Activated naive CD8-positive, alpha-beta T cell (primary cell): Measurements from ENCODE around the gene FBXL22.

ENCODE experiments used
- H3K27ac Mint-ChIP-seq: one replicate; pipeline ENCODE4 v1.8.0; 2021; ENCODE audit warnings: mixed read lengths
- H3K27me3 Mint-ChIP-seq: one replicate; pipeline ENCODE4 v1.8.0; 2021; ENCODE audit warnings: mixed read lengths
- H3K36me3 Mint-ChIP-seq: one replicate; pipeline ENCODE4 v1.8.0; 2021; ENCODE audit warnings: mixed read lengths
- H3K4me1 Mint-ChIP-seq: one replicate; pipeline ENCODE4 v1.8.0; 2021; ENCODE audit warnings: low read depth, mixed read lengths
- H3K4me3 Mint-ChIP-seq: one replicate; pipeline ENCODE4 v1.8.0; 2021; ENCODE audit warnings: mild to moderate bottlenecking, mixed read lengths
- H3K9me3 Mint-ChIP-seq: one replicate; pipeline ENCODE4 v1.8.0; 2021; ENCODE audit warnings: low read depth, mixed read lengths

FBXL22 gene

DNA sequence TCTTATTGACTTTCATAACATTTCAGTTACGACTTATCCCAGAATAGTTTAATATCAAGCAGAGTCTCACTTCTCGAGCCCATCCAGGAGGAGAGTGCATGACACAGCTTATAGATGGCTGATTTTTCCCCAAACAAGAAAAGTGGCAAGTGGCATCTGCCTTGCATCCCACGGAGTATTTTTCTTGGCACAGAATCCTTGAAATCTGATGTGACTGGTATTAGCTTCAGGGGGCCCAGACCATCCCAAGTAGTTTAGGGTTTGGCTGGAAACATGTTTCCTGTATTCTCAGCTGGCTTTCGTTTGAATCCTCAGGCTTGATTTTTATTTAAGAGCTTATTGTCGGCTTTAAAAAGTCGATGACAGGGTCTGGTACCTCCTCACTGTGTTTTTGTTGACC, 20.7 kb upstream of the FBXL22 start:
- H3K36me3 Mint-ChIP-seq = peaks cover 9% of the 10 kb centered on the region

DNA sequence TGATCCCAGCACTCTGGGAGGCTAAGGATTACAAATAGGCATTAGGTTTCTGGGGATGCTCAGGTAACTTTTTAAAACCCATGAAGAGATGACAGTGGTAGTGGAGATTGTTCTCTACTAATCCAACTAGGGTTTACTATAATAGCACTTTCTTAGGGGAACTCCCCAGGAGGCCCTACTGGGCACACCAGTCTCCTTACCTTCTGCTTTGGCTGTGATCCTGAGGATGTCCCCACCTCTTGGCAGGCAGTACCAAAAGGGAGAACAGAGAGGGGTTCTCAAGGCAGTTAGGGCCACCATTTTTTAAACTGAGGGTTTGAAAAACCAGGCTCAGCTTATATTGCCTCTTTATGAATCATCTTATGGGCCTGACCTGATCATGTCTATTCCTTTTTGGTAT, 15.0 kb upstream of the FBXL22 start:
- no peak overlapping the region for H3K4me3 Mint-ChIP-seq

More for the DNA sequence above, 20.7 kb upstream of the FBXL22 start:
- Mint-ChIP-seq H3K27me3 (no peaks in the 10 kb centered on the region), H3K4me3 (no peak overlapping the region), H3K9me3 (no peaks in the 10 kb centered on the region), H3K4me1 (peaks cover 6% of the 10 kb centered on the region), H3K27ac (peak overlapping the region; percentile 35)

DNA sequence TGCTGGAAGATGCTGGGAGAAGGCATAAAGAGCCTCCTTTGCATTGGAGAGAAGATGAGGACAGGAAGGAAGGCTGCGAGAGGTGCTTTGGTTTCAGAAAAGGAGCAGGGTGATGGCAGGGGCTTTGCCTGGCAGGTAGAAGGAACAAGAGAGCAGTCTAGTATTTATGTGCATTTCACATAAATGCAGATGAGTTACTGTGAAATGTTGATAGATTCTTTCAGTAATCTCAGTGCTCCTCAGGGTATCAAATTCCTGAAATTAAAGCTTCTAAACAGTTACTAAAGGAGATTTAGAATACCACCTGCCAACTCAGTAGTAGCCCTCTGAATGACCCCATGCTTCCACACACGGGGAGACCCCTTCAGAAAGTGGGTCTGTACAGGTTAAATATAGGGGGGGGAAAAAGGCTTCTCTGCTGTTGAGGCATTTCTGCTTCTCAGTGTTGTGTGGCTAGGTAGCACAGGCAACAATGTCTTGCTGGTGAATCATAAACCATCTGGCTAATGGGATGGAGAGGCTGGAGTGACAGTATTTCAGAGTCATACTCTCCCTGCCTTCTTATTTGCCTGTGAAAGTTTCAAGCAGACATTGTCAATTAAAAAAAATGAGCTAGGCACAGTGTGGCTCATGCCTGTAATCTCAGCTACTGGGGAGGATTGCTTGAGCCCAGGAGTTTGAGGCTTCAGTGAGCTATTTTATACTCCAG, 14.3 kb upstream of the FBXL22 start:
- no peak overlapping the region for H3K4me3 Mint-ChIP-seq
- peaks cover 29% of the 10 kb centered on the region for H3K36me3 Mint-ChIP-seq
- no peaks in the 10 kb centered on the region for H3K9me3 Mint-ChIP-seq
- no peaks in the 10 kb centered on the region for H3K27me3 Mint-ChIP-seq
- peak overlapping the region; percentile 82 for H3K27ac Mint-ChIP-seq
- peaks cover 25% of the 10 kb centered on the region for H3K4me1 Mint-ChIP-seq

More for the DNA sequence above, 15.0 kb upstream of the FBXL22 start:
- Mint-ChIP-seq H3K27ac (peak overlapping the region; percentile 82), H3K27me3 (no peaks in the 10 kb centered on the region), H3K9me3 (no peaks in the 10 kb centered on the region), H3K4me1 (peaks cover 25% of the 10 kb centered on the region), H3K36me3 (peaks cover 29% of the 10 kb centered on the region)

DNA sequence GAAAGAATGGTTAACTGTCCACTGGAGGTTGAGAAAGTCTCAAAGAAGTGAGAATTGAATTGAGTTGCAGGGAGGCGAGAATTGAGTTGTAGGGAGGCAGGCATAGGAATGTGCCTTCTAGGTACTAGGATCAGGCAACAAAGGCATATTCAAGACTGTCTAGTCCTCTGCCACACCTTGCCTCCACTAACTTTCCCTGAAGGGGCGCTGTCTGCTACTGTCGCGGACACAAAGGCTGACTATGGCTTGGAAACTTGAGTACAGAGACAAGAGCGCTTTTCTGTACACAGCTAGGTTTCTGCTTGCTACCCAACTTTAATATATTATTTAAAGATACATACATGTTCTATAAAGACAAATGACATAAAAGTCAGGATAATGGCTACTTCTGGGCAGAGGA, 10.4 kb upstream of the FBXL22 start:
- Mint-ChIP-seq H3K4me3 (no peak overlapping the region), H3K4me1 (peaks cover 38% of the 10 kb centered on the region), H3K27ac (peak overlapping the region; percentile 75), H3K27me3 (no peaks in the 10 kb centered on the region), H3K36me3 (peaks cover 48% of the 10 kb centered on the region), H3K9me3 (no peaks in the 10 kb centered on the region)

DNA sequence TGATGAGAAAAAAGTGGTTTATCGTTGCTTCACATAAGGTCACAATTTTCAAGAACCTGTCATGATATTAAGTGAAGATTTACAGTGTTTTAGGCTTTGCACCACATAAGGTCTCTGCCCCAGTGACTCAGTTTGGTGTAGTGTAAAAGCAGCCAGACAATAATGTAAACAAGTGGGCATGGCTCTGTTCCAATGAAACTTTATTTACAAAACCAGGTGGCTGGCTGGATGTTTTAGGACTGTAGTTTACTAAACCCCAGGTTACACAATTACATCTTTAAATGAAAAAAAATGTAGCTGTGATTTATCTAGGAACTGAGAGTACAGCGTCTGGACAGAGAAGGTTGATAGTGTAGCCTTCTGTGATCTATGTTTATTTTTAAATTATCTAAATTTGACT, 9.7 kb upstream of the FBXL22 start:
- H3K4me1 Mint-ChIP-seq = peaks cover 37% of the 10 kb centered on the region
- H3K9me3 Mint-ChIP-seq = no peaks in the 10 kb centered on the region
- H3K4me3 Mint-ChIP-seq = no peak overlapping the region
- H3K27ac Mint-ChIP-seq = no peak overlapping the region
- peaks cover 45% of the 10 kb centered on the region for H3K36me3 Mint-ChIP-seq
- no peaks in the 10 kb centered on the region for H3K27me3 Mint-ChIP-seq

DNA sequence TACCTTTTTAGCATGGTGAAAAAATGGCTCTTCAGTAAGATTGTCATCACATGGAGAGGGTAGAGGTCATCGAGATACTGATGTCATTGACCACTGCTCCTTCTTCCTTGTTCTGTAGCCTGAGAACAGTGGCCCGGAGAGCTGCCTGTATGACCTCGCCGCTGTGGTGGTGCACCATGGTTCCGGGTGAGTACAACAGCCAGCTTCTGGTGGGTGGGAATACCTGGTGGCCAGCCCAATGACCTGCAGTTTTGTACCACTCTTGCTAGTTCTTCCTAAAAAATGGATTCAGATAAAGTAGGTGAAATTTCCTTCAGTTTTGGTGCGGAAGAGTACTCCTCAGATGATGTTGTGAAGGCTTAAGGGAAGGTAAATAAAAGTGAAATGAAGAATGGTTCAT, 8.4 kb upstream of the FBXL22 start:
- Mint-ChIP-seq H3K36me3 (peaks cover 39% of the 10 kb centered on the region), H3K9me3 (no peaks in the 10 kb centered on the region), H3K4me3 (no peak overlapping the region), H3K4me1 (peaks cover 40% of the 10 kb centered on the region), H3K27me3 (no peaks in the 10 kb centered on the region), H3K27ac (peak overlapping the region; percentile 50)

DNA sequence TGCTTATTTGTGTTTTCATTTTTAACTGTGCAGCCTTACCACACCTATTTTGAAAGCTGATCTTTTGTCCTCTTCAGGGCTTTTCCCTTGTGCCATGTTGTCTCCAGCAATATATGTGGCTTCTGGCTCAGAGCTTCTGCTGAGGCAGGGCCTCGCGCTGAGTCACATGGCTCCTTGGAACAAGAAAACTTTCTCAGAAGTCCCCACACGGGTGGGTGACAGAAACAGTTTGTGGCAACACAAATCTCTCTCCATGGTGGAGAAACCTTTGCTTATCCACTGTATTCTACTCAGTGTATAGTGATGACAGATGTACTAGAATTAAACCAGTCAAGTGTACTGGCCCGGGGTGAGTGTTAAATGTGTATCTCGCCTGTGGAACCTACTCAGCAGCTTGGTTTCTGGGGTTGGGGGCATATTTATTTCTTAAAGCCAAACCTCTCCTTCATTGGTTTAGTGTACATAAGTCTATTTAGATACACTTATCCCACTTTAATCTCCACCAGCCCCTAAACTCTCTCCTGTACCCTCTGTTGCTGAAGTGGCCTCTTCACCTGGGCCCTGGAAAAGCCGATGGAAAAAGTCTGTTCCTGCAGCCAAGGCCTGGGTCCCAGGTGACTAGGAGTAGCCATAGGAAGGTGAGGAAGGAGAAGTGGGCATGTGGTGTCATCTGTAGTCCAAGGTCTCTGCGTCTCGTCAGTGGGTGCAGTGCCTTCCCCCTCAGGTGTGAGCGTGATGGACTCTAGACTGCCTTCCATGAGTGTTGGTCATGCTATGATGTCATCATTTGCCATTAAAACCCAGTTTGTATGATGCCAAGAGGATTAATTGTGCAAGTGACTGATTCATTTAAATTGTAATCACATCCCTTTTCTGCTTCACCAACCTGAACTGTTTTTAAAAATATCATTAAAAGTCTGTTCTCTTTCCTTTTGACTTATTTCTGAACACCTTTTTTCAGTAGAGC, 3.2 kb upstream of the FBXL22 start:
- Mint-ChIP-seq H3K27me3 (no peaks in the 10 kb centered on the region), H3K4me1 (peaks cover 70% of the 10 kb centered on the region), H3K36me3 (peaks cover 18% of the 10 kb centered on the region), H3K4me3 (no peak overlapping the region), H3K9me3 (no peaks in the 10 kb centered on the region), H3K27ac (peak overlapping the region; percentile 52)

DNA sequence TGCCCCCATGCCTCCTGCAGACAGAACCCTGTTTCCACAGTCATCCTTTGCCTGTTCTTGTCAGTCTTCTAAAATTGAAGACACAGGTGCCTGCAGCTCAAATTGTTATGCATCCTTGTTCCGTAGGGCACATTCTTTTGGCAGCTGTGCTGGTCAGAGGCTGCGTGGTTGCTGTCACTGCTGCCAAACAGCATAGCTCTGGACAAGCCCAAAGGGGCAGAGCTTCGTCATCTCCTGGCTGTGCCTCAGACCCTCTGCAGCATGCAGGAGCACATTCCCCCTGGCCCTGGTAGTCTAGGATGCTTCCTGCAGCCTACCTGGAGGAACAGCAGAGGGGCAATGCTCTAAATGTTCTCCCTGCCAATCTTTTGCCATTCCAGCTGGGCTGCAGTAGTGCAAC, 2.1 kb upstream of the FBXL22 start:
- peaks cover 10% of the 10 kb centered on the region for H3K36me3 Mint-ChIP-seq
- H3K4me3 Mint-ChIP-seq = no peak overlapping the region
- H3K9me3 Mint-ChIP-seq = no peaks in the 10 kb centered on the region
- H3K27ac Mint-ChIP-seq = peak overlapping the region; percentile 52
- H3K27me3 Mint-ChIP-seq = no peaks in the 10 kb centered on the region
- H3K4me1 Mint-ChIP-seq = peaks cover 80% of the 10 kb centered on the region

DNA sequence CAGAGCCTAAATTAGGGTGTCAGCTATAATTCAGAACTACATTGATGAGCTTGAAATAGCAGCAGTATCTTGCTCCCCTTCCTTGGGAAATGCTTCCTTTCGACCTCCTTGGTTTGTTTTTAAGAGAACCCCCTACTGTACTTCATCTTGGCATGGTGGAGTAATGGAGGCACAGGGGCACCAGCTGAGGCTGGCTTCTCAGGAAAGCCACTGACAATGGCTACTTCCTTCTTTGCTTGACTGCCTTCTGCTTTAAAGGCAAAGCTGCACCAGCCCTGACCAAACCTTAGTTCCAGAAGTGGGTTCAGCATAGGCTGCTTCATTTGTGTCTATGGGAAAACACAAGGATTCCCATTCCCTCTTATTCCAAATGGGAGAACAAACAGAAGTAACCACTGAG, 1.5 kb upstream of the FBXL22 start:
- no peak overlapping the region for H3K27ac Mint-ChIP-seq
- H3K4me1 Mint-ChIP-seq = peaks cover 79% of the 10 kb centered on the region
- H3K27me3 Mint-ChIP-seq = no peaks in the 10 kb centered on the region
- H3K4me3 Mint-ChIP-seq = no peak overlapping the region
- H3K36me3 Mint-ChIP-seq = peaks cover 8% of the 10 kb centered on the region
- no peaks in the 10 kb centered on the region for H3K9me3 Mint-ChIP-seq

DNA sequence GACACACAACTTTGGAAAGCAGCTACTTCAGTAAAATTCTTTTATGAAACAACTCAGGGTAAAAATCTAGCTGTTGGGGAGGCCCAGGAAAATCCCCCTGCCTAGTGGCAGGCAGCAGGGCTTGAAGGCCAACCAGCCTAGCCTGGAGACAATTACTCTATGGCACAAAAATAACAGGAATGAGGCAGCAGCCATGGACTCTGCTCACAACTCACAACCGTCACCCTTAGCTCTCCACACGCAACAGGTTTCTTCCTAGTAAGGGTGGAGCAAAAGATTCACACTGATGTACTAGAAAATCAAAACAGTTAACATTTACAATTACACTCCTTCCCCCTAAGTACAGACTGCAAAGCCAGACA, 530 bp upstream of the FBXL22 start:
- no peaks in the 10 kb centered on the region for H3K27me3 Mint-ChIP-seq
- no peak overlapping the region for H3K4me3 Mint-ChIP-seq
- peak overlapping the region; percentile 76 for H3K27ac Mint-ChIP-seq
- H3K36me3 Mint-ChIP-seq = peaks cover under 1% of the 10 kb centered on the region
- H3K4me1 Mint-ChIP-seq = peaks cover 72% of the 10 kb centered on the region
- no peaks in the 10 kb centered on the region for H3K9me3 Mint-ChIP-seq

DNA sequence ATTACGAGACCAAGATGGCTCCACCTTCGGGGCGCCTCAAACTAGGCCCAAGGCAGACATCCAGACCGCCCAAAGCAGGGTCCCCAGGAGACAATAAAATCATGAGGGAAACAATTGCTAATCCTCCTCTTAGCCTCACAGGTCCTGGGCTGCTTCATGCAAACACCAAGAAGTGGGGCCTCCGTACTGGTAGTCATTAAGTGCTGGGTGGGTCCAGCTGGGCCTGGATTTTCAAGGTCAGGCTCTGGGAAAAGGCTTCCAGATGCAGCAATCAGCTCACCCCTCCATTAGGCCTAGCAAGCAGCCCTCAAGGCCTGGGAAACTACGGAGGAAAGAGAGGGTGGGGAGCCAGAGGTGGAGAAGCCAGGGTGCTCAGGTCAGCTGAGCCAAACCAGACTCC, 634 bp downstream of the FBXL22 start:
- H3K9me3 Mint-ChIP-seq = no peaks in the 10 kb centered on the region
- no peak overlapping the region for H3K4me3 Mint-ChIP-seq
- no peaks in the 10 kb centered on the region for H3K36me3 Mint-ChIP-seq
- H3K27ac Mint-ChIP-seq = peak overlapping the region; percentile 22
- H3K4me1 Mint-ChIP-seq = peaks cover 73% of the 10 kb centered on the region
- H3K27me3 Mint-ChIP-seq = no peaks in the 10 kb centered on the region

DNA sequence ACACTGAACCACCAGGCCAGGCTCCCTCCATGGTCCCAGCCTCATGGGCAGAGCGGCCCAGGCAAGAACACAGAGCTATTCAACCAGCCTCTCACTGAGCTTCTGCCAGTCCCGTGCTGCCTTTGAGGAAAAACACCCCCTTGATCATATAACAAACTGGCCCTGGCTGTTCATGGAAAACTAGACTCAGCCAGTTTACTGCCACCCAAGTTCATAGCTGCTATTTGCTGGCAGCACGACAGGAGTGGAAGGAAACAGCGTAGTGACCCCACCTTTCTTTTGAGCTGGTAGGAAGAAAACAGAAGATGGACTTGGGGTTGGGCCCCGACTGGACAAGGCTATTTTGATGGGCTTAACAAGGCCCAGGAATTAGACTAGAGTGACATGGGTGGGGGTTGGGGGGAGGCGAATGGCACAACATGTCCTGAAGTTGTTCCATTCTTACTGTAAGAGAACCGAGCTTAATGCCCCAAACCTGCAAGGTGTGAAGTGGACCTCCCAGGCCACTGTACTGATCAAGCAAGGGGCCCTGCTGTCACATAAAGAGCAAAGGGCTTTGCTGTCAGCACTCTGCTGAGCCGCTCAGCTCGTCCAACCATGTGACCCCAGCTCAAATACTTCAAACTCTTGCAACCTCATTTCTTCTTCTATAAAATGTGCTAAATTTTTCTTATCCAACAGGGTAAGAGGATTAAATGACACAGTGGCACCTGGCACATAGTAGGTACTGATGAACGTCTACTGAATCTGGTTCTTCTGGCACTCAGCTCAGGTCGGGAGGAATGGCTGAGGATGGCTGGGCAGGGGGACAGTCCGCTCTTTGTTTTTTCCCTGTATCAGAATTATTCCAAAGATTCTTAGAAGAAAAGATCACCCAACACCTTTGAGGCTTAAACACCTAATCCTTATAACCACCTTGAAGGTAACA, 1.6 kb downstream of the FBXL22 start:
- no peaks in the 10 kb centered on the region for H3K36me3 Mint-ChIP-seq
- no peaks in the 10 kb centered on the region for H3K9me3 Mint-ChIP-seq
- H3K27me3 Mint-ChIP-seq = no peaks in the 10 kb centered on the region
- peak overlapping the region; percentile 93 for H3K4me3 Mint-ChIP-seq
- peak overlapping the region; percentile 75 for H3K27ac Mint-ChIP-seq
- peaks cover 71% of the 10 kb centered on the region for H3K4me1 Mint-ChIP-seq

DNA sequence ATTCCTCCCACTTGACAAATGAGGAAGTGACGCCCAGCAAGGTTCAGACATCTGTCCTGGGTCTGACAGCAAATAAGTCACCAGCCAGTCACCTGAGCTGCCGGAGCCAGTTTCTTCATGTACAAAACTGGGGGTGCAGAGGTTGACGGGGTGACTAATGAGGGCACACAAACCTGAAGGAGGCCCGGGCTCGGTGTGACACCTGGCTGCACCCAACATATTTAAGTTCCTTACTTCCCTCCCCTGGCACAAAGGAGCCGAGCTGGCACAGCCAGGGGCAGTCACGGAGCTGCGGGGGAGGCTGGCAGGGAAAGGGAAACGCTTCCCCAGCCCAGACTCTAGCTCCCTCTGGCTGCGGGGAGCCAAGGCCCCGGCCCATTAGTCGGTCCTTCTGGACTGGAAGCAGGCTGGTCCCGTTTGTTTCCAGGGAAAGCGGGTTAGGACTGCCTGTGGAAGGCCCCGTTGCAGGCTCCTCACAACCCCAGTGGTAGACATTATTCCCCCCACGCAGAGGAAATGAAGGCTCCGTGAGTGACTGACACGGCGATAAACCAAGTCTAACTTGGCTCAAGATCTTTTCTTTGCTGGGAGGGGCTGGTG, 2.3 kb downstream of the FBXL22 start:
- Mint-ChIP-seq H3K27me3 (no peaks in the 10 kb centered on the region), H3K36me3 (no peaks in the 10 kb centered on the region), H3K9me3 (no peaks in the 10 kb centered on the region), H3K4me3 (peak overlapping the region; percentile 93), H3K27ac (peak overlapping the region; percentile 91), H3K4me1 (peaks cover 66% of the 10 kb centered on the region)

DNA sequence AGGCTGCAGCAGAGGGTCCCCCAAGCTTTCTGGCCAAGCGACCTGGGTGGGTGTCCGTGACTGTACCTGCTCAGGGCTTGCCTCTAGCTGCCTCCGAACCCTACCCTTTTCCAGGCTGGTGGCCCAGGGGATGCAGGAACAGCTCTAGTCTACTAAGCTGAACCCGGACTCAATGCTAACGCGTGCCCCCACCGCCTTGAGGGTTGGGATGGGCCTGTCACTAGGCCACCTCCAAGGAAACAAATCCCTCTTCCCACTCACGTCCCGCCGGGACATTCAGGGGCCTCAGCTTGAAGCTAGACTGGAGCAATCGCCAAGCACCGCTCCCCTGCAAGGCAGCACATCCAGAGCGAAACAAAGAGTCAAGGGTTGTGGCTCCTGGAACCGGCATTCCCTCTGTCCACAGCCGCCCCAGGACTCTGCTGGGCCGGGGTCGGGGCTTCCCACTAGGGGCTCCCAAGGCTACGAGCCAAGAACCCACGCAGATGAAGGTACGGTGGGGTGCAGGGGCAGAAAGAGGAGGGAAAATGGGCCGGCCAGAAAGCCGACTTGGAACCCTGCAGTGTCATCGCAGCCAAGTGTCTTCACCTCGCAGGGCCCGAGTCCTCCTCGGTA, 2.9 kb downstream of the FBXL22 start:
- no peaks in the 10 kb centered on the region for H3K9me3 Mint-ChIP-seq
- peak overlapping the region; percentile 91 for H3K27ac Mint-ChIP-seq
- H3K27me3 Mint-ChIP-seq = no peaks in the 10 kb centered on the region
- H3K4me3 Mint-ChIP-seq = peak overlapping the region; percentile 93
- peaks cover 66% of the 10 kb centered on the region for H3K4me1 Mint-ChIP-seq
- no peaks in the 10 kb centered on the region for H3K36me3 Mint-ChIP-seq
